Neural progenitor cell (in vitro differentiated cells): ENCODE results near the gene H3-3A.

Experiments used
- CTCF ChIP-seq: fragments of 200-600 bp; sonication (generic); IDR thresholded peaks from 2 replicates; pipeline ENCODE4 v1.5.1; 2017; ENCODE audit warnings: antibody characterized with exemption, mild to moderate bottlenecking
- EZH2phosphoT487 ChIP-seq: fragments of 200-600 bp; sonication (generic); IDR thresholded peaks from 2 replicates; pipeline ENCODE4 v1.6.1; 2017; ENCODE audit warnings: antibody characterized with exemption

GRCh38 chr1:226094451-226094850, 31.9 kb downstream of the H3-3A start:
- TF ChIP-seq EZH2phosphoT487 (no peak), CTCF (no peak)
